HG03097 (cell line): ENCODE measurements around the gene RNF212.

Source experiments
- ATAC-seq: cut with Tn5 transposase; IDR thresholded peaks from one replicate; pipeline ENCODE4 v1.9.1; 2021; ENCODE audit not compliant: unreplicated experiment, low FRiP score

Gene RNF212

DNA sequence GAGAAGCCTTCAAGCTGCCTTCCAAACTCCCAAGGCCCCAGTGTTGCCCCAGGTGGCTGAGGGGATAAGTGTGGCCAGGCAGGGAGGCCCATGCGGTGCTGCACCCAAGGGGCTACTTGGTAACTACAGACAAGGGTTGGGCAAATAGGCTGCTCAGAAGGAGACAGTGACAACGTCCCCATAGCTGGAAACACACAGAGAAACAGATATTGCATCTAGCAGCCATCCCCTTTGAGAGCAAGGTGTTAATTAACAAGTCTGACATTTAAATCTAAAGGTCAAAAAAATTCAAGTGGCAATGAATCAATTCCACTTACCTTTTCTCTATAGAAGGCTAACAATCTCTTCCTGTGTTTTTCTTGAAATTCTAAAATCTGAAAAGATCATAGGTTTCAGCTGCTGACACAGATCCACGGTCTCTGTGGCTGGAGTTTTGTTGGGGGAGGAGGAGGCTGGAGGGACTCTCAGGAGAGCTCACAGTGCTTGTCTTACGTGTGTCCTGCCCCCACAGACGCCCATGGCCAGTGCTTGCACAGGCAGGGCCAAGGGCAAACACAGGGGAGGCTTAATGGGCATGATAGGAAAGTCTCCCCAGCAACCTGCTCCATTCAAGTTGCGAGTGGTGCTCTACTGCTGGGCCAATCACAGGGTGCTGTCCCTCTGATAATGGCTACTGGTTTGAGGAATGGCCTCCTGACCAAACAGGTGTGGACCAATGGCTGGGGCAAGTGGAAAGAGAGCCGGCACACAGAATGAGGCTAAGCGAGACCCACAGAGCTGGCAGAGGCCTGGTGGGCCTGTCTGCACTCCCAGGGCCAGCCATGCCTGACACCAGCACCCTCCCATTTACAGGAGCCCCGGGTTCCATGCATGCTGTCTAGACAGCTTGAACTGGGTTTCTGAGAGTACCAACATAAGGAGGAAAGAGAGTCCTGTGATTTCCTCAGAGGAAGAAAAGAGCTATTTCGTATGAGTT, 22.6 kb downstream of the RNF212 start:
- ATAC-seq = no peak

DNA sequence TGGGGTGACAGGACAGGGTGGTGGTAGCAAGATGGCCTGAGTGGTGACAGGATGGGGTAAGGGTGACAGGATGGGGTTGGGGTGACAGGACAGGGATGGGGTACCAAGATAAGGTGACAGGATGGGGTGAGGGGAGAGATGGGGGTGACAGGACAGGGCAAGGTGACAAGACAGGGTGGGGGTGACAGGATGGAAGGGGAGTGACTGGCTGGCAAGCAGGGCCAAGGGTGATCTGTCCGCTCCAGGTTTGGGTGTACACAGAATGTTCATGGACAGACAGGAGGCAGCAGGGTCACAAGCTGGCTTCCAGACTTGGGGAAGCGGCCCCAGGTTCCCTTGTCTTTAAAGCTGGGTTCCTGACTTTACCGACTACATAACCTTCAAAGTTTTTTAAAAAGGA, 23.3 kb downstream of the RNF212 start:
- ATAC-seq = no peak

DNA sequence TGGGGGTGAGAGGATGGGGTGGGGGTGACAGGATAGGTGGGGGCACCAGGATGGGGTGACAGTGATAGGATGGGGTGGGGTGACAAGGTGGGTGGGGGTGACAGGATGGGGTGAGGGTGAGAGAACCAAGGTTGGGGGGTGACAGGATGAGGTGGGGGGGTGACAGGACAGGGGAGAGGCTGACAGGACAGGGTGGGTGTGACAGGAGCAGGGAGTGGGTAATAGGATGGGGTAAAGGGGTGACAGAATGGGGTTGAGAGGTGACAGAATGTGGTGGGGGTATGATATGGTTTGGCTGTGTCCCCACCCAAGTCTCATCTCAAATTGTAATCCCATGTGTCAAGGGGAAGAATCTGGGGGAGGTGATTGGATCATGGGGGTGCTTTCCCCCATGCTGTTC, 26.0 kb downstream of the RNF212 start:
- no peak for ATAC-seq

DNA sequence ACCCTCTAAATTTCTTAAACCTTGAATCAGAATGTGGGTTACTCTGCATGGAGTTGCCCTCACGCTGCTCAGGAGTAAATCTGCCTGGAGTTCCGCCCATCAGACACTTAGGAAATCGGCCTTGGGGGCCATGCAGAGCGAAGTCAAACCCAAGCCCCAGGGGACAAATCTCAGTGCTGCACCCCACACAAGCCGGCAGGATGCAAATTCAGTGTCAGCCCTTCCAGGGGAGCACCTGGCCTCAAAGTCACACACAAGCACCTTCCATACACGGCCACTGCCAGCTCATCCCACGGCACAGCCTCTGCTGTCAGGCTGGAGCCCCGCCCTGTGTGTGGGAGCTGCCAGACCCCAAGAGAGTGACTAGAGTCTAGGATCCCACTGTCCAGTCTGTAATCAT, 27.4 kb downstream of the RNF212 start:
- no peak for ATAC-seq

DNA sequence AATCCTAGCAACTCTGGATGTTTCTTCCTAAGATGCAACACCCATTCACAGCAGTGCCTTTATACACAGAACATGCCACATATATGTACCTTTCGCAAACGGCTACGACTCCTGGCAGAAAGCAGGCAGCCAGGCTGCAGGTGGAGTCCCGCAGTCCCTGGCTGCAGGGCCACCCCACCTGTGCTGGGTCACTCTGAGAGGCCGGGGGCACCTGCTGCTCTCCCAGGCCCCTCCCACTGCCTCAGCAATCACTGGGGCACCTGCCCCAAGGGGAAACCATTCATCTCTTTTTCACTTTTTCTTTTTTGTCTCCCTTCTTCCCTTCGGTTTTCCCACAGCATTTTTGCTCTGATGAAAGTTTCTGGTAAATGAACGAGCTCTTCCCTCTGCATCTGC, 28.0 kb downstream of the RNF212 start:
- no peak for ATAC-seq

DNA sequence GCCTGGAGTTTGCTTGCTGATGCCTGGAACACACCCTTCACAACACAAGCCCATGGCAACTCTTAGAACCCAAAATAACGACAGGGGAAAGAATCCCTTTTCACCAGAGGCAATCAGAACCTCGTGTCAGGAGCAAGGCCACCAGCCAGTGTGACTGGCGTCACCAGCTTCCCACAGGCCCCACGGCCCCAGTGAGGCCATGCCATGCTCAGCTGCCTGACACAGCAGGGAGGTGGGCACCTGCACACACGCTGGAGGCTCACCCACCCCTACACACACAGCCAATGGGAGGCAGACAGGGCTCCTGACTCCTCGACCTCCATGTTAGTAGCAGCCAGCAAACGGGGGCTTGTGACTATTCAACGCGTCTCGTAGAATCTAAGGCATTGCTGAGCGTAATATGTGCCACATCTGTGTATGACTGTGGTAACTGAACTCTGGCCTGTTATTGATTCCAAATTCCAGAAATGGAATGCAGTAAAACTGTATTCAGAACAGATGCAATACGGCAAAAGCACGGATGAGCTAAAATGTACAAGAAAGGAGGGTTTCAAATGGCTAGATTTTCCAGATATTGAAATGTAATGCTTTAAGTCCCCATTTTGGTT, 28.5 kb downstream of the RNF212 start:
- ATAC-seq = no peak

DNA sequence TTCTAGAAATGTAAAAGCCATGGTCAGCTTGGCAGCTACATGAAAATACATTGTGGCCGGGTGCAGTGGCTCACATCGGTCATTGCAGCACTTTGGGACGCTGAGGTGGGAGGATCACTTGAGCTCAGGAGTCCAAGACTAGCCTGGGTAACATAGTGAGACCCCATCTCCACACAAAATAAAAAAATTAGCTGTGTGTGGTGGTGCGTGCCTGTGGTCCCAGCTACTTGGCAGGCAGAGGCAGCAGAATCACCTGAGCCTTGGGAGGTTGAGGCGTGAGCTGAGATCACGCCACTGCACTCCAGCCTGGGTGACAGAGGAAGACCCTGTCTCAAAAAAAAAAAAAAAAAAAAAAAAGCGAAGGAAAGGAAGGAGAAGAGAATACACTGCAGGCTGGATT, 29.0 kb downstream of the RNF212 start:
- ATAC-seq = no peak

DNA sequence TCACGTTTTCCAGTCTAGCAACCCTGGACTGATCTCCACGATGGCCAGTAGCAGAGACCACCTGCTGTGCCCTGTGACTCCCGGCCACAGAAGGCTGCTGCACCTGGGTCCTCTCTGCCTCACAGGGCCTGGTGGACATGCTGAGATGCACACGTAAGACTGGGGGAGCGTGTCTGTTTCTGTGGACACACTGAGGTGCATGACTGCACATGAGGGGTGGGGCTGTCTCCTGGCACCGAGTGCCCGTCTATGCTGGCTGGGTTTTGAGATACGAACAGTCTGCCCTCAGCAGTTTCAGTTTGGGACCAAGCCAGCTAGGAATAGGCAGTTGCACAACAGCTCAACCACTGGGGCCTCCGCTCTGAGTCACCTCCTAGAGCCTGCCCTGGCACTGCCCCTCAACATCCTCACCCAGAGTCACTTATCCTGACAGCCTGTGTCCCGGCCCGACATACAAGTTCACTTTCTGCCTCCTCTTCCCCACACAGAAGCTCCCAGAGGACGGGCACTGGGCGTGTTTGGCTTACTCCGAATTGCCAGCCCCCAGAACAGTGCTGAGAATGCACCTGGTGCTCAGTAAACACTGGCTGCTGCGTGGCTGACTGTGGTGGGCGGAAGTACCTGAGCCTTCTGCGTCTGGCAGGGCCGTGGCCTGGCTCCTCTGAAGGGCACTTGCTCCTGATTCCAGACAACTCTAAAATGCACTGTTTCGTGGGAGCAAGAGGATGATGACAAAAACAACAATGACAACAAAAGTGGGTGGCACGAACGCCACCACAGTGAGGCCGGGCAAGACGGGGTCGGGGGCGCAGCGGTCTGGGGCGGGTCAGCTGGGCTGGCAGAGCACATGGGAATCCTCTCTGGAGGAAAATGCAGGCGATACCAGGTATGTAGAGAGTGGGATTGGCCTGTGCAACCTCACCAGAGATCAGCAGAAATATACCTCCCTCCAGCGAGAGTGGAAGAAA, 30.9 kb downstream of the RNF212 start:
- ATAC-seq = no peak

DNA sequence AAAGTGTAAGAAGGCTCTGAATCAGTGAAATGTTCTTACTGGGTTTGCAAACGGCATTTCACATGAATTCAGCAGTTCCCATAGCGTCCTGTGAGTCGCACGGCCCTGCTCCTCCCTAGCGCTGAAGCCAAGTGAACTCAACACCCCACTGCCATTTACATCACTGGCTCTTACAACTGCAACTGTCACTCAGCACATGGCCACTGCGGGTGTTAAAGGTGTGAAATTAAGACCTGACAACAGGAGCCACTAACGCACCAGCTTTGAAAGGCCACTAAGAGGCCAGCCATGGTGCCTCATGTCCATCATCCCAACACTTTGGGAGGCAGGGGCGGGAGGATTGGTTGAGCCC, 31.7 kb downstream of the RNF212 start:
- ATAC-seq = no peak

DNA sequence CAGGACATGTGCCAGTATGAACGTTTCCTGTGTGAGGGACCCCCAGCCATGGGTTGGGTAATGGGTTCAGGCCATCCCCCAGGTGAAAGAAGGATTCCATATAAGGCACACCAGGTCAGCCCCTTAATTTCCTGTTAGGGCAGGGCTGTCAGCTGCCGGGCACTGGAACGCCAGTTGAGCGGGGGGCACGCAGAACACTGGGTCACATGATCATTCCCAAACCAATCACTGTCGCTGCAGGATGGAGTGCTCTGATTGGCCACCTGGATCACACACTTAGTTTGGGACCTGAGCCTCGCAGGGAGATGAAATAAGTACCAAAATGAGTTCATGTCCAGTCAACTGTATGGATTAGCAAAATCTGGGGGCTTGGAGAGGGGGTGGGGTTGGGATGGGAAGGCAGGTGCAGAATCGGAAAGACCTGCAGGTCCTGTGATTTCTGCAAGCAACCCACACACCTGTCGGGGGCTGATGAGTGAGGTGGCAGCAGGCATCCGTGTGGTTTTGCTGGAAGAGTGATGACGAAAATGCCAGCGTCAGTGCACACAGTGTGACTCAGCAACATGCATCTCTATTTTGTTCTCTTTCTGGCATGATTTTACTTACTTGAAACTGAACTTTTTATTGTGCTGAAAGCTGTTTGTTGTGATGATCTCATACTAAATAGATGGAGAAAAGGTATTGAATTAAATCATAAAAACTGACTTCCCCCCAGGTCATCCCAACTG, 32.2 kb downstream of the RNF212 start:
- no peak for ATAC-seq

DNA sequence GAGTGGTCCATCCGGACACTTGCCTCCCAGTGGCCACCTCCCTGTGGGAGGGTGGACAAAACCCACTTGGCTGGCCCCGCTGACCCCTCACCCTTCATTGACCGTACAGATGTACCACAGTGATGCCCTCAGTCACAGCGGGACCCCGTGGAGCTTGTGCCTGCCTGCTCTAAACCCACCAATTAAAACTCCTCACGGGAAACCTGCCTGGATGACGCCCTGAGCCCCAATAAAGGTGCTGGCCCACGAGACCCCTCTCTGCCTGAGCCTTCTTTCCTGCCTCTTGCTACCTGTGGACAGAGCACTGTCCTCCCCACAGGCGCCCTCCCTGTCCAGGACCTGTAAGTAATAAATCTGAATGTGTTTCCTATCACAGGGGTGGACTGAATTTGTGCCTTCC, 32.9 kb downstream of the RNF212 start:
- no peak for ATAC-seq

DNA sequence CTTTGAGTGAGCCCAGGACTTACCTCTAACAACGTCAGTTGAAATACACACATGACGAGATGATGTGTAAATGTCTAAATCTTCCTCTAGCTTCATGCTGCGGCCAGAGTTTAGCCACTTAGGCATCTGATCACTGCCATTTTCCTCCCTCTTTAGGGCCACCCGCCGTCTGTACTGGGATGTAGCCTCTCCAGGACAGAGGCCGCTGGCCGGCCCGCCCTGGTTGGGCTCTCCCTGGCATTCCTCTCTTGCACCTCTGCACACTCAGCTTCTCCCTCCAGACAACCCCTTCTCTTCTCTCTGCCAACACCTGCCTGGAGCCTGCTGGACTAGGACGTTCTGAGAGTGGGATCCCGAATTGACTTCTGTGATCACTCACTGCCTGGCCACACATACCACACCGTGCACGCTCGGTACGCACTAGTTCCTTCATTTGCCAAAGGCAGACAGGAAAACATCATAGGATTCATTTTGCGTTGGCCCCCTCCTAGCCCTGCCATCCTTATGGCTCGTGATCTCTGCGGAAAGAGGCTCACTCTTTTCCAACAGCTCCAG, 33.6 kb downstream of the RNF212 start:
- no peak for ATAC-seq

DNA sequence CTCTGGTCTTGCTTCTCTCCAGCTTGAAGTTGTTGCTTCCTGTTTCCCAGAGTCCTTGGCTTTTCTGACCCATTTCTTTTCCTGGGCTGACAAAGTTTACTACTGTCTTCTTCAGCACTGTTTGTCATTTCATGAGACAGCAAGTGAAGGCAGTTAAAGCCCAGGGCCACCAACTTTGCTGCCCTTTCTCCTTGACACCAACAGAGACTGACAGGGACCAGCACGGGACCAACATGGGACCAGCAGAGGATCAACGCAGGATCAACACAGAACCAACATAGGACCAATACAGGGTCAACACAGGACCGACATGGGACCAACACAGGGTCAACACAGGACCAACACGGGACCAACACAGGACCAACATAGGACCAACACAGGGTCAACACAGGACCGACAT, 34.9 kb downstream of the RNF212 start:
- ATAC-seq = no peak

DNA sequence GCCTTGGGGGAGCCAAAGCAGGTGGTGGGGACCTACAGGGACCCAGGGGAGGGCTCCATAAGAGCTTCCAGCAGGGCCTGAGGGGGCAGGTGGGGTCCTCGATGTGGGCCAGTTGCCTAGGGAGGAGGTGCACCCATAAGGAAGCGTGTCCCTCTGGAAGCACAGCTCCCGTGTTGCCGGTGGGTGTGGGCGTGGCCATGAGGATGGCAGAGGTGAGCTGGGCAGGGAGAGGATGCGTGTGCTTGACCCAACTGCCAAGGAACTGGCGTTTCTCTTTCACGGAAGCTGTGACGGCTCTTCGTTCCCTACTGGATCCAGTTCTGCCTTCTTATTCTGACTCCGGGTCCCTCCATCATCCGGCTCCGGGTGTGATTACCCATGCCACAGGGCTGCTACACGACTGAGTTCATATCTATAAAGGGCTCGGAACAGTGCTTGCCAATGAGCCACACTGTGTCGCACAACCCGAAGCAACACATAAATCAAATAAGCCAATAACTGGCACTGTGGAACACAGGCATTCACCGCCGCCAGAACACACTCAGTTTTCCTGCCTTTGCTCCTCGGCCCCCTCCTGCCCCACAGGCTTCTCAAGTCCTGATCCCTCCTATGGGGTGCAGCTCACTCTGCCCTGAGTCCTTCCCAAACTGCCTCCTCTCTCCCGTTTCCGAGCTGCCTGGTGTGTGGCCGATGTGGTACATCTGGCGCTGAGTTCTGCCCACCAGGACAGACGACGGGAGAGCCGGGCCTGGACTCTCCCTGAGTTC, 35.5 kb downstream of the RNF212 start:
- no peak for ATAC-seq

DNA sequence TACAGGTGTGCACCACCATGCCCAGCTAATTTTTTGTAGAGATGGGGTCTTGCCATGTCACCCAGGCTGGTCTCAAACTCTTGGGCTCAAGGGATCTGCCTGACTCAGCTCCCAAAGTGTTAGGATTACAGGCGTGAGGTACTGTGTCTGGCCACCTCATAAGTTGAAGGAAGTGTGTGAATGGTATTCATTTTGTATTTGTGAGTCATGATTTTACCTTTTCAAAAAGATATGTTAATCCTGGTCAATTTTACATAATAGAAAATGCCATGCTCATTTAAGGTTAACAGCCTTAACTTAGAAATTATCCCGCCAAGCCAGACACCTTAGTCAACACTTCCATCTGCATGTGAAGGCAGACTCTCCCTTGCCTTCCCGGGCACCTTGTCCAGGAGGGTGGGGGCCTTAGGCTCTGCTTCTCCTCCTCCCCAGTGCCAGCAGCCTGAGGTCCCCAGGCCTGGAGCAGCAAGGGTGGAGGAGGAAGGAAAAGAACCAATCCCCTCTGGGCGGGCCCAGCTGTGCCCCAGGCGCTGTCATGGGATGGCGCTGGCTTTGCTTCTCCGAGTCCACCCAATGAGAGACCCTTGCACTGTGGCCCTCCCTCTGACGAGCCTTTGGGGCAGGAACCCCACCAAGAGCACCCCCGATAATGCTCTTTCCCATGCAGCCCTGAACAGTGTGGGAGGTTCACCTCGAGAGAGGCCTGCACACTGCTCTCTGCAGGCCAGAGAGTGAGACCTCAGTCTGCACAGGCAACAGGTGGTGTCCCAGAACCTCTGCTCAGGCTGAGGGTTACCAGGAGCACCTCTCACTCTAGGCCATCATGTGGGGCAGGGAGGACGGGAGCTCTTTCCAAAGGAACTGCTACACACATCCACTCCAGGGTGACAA, 37.3 kb downstream of the RNF212 start:
- no peak for ATAC-seq

DNA sequence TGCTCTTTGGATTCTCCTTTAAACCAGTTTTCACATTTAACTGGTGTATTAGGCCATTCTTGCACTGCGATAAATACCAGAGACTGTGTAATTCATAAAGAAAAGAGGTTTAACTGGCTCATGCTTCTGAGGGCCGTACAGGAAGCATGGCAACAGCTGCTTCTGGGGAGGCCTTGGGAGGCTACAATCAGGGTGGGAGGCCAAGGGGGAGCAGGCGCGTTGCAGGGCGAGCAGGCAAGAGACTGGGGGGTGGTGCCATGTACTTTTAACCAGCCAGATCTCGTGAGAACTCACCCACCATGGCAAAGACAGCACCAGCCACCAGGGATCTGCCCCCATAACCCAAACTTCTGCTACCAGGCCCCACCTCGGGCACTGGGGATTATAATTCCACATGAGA, 38.1 kb downstream of the RNF212 start:
- no peak for ATAC-seq

DNA sequence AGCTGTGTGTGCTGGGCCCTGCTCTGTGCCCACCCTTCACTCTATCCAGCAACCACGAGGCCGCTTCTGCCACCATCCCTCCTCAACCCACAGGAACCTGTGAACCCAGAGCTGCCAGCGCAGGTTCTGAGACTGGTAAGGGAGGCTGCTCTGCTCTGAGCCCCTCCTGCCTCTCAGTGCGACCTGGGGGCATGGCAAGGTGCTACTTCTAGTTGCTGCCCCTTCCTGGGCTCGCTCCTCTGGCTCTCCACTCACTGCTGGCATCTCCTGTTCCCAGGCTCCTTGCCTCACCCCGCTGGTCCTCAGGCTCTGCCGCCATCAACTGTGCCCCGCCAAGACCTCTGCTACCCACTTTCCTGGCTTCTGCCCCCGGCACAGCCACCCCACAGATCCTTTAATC, 39.3 kb downstream of the RNF212 start:
- no peak for ATAC-seq

DNA sequence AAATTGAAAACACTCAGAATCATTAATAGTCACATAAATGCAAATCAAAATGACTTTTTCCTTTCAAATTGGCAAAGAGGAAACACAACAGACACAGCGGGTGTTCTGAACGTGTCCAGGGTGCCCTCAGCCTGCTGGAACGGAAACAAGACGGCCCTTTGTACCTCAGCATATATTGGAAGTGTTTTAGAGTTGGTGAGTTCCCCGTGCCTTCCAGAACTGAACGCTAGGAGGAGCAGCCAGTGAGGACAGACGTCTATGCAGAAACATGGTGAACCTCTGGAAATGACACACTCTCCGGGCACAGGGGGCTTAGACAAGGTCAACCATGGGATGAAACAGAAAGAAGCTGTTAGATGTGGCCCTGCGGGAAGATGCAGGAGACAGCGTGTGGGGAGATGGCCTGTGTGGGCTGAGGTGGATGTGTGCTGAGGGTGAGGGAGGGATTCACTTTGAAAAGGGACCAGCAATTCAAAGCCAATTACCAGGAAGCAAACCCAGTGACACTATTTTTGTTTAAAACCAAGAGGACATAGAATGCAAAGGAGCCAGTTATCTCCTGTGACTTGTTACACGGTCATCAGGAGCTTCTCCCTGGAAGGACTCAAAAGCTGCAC, 40.4 kb downstream of the RNF212 start:
- no peak for ATAC-seq
